Retinal pigment epithelial cell (primary cell): ENCODE results near the gene GHRL.

Experiments used
- DNase-seq: peaks from one replicate; pipeline ENCODE4 v3.0.0-alpha.2; 2010; ENCODE audit warnings: low read depth
- H3K4me3 ChIP-seq: 2 replicates; pipeline ENCODE4 v1.5.1; 2011; ENCODE audit warnings: mild to moderate bottlenecking, low read length, control low read depth, moderate library complexity
- CTCF ChIP-seq: conservative IDR thresholded peaks from 2 replicates; pipeline ENCODE4 v1.5.1; 2011; ENCODE audit warnings: low read depth, low read length, control low read depth, inconsistent platforms

Gene GHRL

GRCh38 chr3:10240799-10241198 lies 51.9 kb downstream of the GHRL start:
- no peak for TF ChIP-seq CTCF
- no peak overlapping the region for H3K4me3 ChIP-seq
- DNase-seq, result no peak

- no peak overlapping the region for H3K4me3 ChIP-seq
- no peak for TF ChIP-seq CTCF
- no peak for DNase-seq
These were observed 54.2 kb downstream of the GHRL start for GRCh38 chr3:10238345-10239183.
